MM.1S (cell line): ENCODE results near the gene TBX19.
A peak's percentile ranks its signal among the peaks of the same experiment; 100 is the strongest.

Experiments
- DNase-seq: peaks from one replicate; pipeline ENCODE4 v3.0.0-alpha.2; 2015
- H2AFZ ChIP-seq: fragments of 300-600 bp; sonication (generic); 2 replicates; pipeline ENCODE4 v1.6.0; 2016; ENCODE audit warnings: antibody characterized with exemption, low read length
- H3F3A ChIP-seq: fragments of 300-600 bp; sonication (generic); 2 replicates; pipeline ENCODE4 v1.6.1; 2016; ENCODE audit warnings: mild to moderate bottlenecking, antibody characterized with exemption, low read length, moderate library complexity, mixed read lengths; ENCODE audit not compliant: insufficient read depth
- H3K27ac ChIP-seq: fragments of 300-600 bp; sonication (generic); 2 replicates; pipeline ENCODE4 v1.5.1; 2016; ENCODE audit warnings: mild to moderate bottlenecking, low read length
- H3K27me3 ChIP-seq: fragments of 300-600 bp; sonication (generic); replicated peaks from 2 replicates; pipeline ENCODE4 v1.6.0; 2016; ENCODE audit warnings: low read length; ENCODE audit not compliant: insufficient read depth
- H3K36me3 ChIP-seq: fragments of 300-600 bp; sonication (generic); replicated peaks from 2 replicates; pipeline ENCODE4 v1.6.1; 2016; ENCODE audit warnings: mild to moderate bottlenecking, low read length, mixed read lengths; ENCODE audit not compliant: insufficient read depth
- H3K4me1 ChIP-seq: fragments of 300-600 bp; sonication (generic); 2 replicates; pipeline ENCODE4 v1.6.1; 2016; ENCODE audit warnings: low read length, mixed read lengths
- H3K4me2 ChIP-seq: fragments of 300-600 bp; sonication (generic); 2 replicates; pipeline ENCODE4 v1.6.0; 2016; ENCODE audit warnings: low read depth, low read length
- H3K4me3 ChIP-seq: fragments of 300-600 bp; sonication (generic); 2 replicates; pipeline ENCODE4 v1.5.1; 2016; ENCODE audit warnings: low read length, mixed read lengths
- H3K79me2 ChIP-seq: fragments of 300-600 bp; sonication (generic); 2 replicates; pipeline ENCODE4 v1.6.1; 2016; ENCODE audit warnings: mixed run types, low read length, mixed read lengths
- H3K9ac ChIP-seq: fragments of 300-600 bp; sonication (generic); 2 replicates; pipeline ENCODE4 v1.6.1; 2016; ENCODE audit warnings: low read length, mixed read lengths
- H3K9me2 ChIP-seq: fragments of 300-600 bp; sonication (generic); replicated peaks from 2 replicates; pipeline ENCODE4 v1.6.1; 2016; ENCODE audit warnings: mild to moderate bottlenecking, low read length, mixed read lengths; ENCODE audit not compliant: insufficient read depth
- H3K9me3 ChIP-seq: fragments of 300-600 bp; sonication (generic); replicated peaks from 2 replicates; pipeline ENCODE4 v1.6.1; 2016; ENCODE audit warnings: mild to moderate bottlenecking, low read length, mixed read lengths; ENCODE audit not compliant: insufficient read depth
- H4K20me1 ChIP-seq: fragments of 300-600 bp; sonication (generic); 2 replicates; pipeline ENCODE4 v1.6.1; 2016; ENCODE audit warnings: mild to moderate bottlenecking, low read length, moderate library complexity, mixed read lengths; ENCODE audit not compliant: insufficient read depth
- EZH2 ChIP-seq: fragments of 300-600 bp; sonication (generic); optimal IDR thresholded peaks from 2 replicates; pipeline ENCODE3; 2017; ENCODE audit warnings: low read depth, mild to moderate bottlenecking, antibody characterized with exemption, low read length, mixed read lengths
- EZH2phosphoT487 ChIP-seq: fragments of 300-600 bp; sonication (generic); IDR thresholded peaks from 2 replicates; pipeline ENCODE4 v1.6.1; 2018; ENCODE audit warnings: antibody characterized with exemption, low read length
- TF ChIP-seq, protein P1 (sequence below): fragments of 300-600 bp; sonication (generic); IDR thresholded peaks from 2 replicates; pipeline ENCODE4 v1.5.1; 2016; ENCODE audit warnings: antibody characterized with exemption, low read length, mixed read lengths

Gene TBX19

GRCh38 chr1:168273575-168273974 is 7.1 kb upstream of the TBX19 start:
- no peaks in the 10 kb centered on the region for H3K9me2 ChIP-seq
- no peak overlapping the region for H3K9ac ChIP-seq
- DNase-seq = peak; percentile 90
- peak overlapping the region; percentile 42; the same call in 1 of the 2 replicates for H3K4me2 ChIP-seq
- H3K79me2 ChIP-seq = no peaks in the 10 kb centered on the region
- H3K9me3 ChIP-seq = no peaks in the 10 kb centered on the region
- TF ChIP-seq EZH2 = no peak
- TF ChIP-seq EZH2phosphoT487 = no peak
- TF ChIP-seq, protein P1, sequence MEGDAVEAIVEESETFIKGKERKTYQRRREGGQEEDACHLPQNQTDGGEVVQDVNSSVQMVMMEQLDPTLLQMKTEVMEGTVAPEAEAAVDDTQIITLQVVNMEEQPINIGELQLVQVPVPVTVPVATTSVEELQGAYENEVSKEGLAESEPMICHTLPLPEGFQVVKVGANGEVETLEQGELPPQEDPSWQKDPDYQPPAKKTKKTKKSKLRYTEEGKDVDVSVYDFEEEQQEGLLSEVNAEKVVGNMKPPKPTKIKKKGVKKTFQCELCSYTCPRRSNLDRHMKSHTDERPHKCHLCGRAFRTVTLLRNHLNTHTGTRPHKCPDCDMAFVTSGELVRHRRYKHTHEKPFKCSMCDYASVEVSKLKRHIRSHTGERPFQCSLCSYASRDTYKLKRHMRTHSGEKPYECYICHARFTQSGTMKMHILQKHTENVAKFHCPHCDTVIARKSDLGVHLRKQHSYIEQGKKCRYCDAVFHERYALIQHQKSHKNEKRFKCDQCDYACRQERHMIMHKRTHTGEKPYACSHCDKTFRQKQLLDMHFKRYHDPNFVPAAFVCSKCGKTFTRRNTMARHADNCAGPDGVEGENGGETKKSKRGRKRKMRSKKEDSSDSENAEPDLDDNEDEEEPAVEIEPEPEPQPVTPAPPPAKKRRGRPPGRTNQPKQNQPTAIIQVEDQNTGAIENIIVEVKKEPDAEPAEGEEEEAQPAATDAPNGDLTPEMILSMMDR = no peak
- no peak overlapping the region for H2AFZ ChIP-seq
- peak overlapping the region; percentile 9; the same call in 1 of the 2 replicates for H3K27ac ChIP-seq
- H3K36me3 ChIP-seq = no peaks in the 10 kb centered on the region
- H3K27me3 ChIP-seq = no peaks in the 10 kb centered on the region; the same call in 1 of the 2 replicates
- peaks cover 24% of the 10 kb centered on the region for H3F3A ChIP-seq
- no peaks in the 10 kb centered on the region for H4K20me1 ChIP-seq
- peaks cover 29% of the 10 kb centered on the region for H3K4me1 ChIP-seq
- peak overlapping the region; percentile 17 for H3K4me3 ChIP-seq

- TF ChIP-seq, protein P1 = no peak
- no peak for TF ChIP-seq EZH2phosphoT487
- TF ChIP-seq EZH2 = no peak
- no peak overlapping the region for H3K27ac ChIP-seq
- no peaks in the 10 kb centered on the region for H3K9me2 ChIP-seq
- peaks cover 9% of the 10 kb centered on the region for H3F3A ChIP-seq
- H3K4me2 ChIP-seq = no peak overlapping the region
- H3K9me3 ChIP-seq = no peaks in the 10 kb centered on the region
- H3K4me1 ChIP-seq = peaks cover 15% of the 10 kb centered on the region
- no peak overlapping the region for H2AFZ ChIP-seq
- no peak for DNase-seq
- H3K9ac ChIP-seq = no peak overlapping the region
- peaks cover 4% of the 10 kb centered on the region; the same call in 1 of the 2 replicates for H3K27me3 ChIP-seq
- H3K4me3 ChIP-seq = no peak overlapping the region
- H3K36me3 ChIP-seq = no peaks in the 10 kb centered on the region
- H4K20me1 ChIP-seq = no peaks in the 10 kb centered on the region
- no peaks in the 10 kb centered on the region for H3K79me2 ChIP-seq
These were observed 1.4 kb upstream of the TBX19 start for GRCh38 chr1:168279253-168279652.

GRCh38 chr1:168281603-168282325 is 1.1 kb downstream of the TBX19 start:
- Histone ChIP-seq H3K27ac (no peak overlapping the region), H3K79me2 (no peaks in the 10 kb centered on the region)
- no peak for TF ChIP-seq EZH2phosphoT487
- TF ChIP-seq, protein P1 = no peak
- no peak for TF ChIP-seq EZH2

More at GRCh38 chr1:168281603-168282325, 1.1 kb downstream of the TBX19 start:
- Histone ChIP-seq H4K20me1 (no peaks in the 10 kb centered on the region), H3K4me3 (no peak overlapping the region), H3F3A (no peaks in the 10 kb centered on the region; the same call in 1 of the 2 replicates), H3K27me3 (peaks cover 4% of the 10 kb centered on the region; the same call in 1 of the 2 replicates), H3K9me3 (no peaks in the 10 kb centered on the region), H3K36me3 (no peaks in the 10 kb centered on the region), H3K4me1 (peaks cover 21% of the 10 kb centered on the region), H2AFZ (no peak overlapping the region), H3K9ac (no peak overlapping the region), H3K9me2 (no peaks in the 10 kb centered on the region), H3K4me2 (no peak overlapping the region)
- no peak for DNase-seq
